Embryonic facial prominence (tissue), 1 donor: ENCODE data around the gene NLGN2.

Experiments used
- DNase-seq: peaks from one replicate; pipeline ENCODE4 v3.0.0-alpha.2; 2016; ENCODE audit errors: extremely low spot score

NLGN2 gene

GRCh38 chr17:7465597-7466275 is 58.1 kb downstream of the NLGN2 start:
- DNase-seq, result no peak

DNA sequence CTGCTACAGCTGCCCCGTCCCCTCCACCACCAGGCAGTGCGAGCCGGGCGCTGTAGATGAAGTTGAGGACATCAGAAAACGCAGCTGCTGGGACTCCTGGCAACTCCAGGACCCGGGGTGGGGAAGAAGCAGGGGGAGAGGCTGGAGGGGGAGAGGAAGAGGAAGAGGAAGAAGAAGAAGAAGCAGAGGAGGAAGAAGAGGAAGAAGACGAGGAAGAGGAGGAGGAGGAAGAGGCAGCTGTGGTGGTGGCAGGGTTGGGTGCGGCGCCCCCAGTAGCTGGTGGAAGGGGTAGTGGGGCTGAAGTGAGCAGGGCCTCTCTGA is 58.6 kb downstream of the NLGN2 start:
- DNase-seq, result no peak

GRCh38 chr17:7466639-7467341 is 59.1 kb downstream of the NLGN2 start:
- no peak for DNase-seq

GRCh38 chr17:7467498-7467897 is 59.9 kb downstream of the NLGN2 start:
- DNase-seq, result no peak

DNA sequence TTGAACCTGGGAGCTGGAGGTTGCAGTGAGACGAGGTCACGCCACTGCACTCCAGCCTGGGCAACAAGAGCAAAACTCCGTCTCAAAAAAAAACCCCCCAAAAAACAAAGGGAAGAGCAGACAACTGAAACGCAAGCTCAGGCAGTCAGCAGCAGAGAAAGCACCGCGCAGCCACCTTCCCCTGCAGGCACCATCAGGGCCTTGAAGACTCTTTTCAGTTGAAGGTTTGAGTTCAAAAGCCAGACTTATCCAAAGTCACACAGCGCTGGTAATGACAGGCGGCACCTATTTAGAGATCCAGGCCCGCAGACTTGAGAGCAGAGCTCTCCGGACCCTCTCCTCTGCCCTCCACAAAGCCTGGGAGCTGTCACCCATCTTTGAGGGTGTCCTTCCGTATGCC is 60.6 kb downstream of the NLGN2 start:
- DNase-seq, result no peak

GRCh38 chr17:7468804-7469389 is 61.3 kb downstream of the NLGN2 start:
- DNase-seq, result no peak
